Neural progenitor cell (in vitro differentiated cells): Measurements from ENCODE around the gene LEKR1. TPM values are rescaled to one million over a fixed set of nuclear protein-coding genes. Genes with fewer than 3 reads are reported as not detected.
A peak's percentile ranks its signal among the peaks of the same experiment; 100 is the strongest.

Experiments used
- DNase-seq: peaks from one replicate; pipeline ENCODE4 v3.0.0-alpha.2; 2016; ENCODE audit warnings: low spot score
- H2AFZ ChIP-seq: fragments of 200-600 bp; sonication (generic); replicated peaks from 2 replicates; pipeline ENCODE4 v1.6.1; 2016; ENCODE audit warnings: antibody characterized with exemption
- H3F3A ChIP-seq: fragments of 200-600 bp; sonication (generic); 2 replicates; pipeline ENCODE4 v1.6.1; 2016; ENCODE audit warnings: antibody characterized with exemption, low read depth
- H3K27ac ChIP-seq: fragments of 200-600 bp; sonication (generic); 2 replicates; pipeline ENCODE4 v1.5.1; 2016; ENCODE audit warnings: mild to moderate bottlenecking
- H3K27me3 ChIP-seq: fragments of 200-600 bp; sonication (generic); 2 replicates; pipeline ENCODE4 v1.6.1; 2016; ENCODE audit warnings: mild to moderate bottlenecking, moderate library complexity
- H3K36me3 ChIP-seq: fragments of 200-600 bp; sonication (generic); 2 replicates; pipeline ENCODE4 v1.5.1; 2016
- H3K4me1 ChIP-seq: fragments of 200-600 bp; sonication (generic); 2 replicates; pipeline ENCODE4 v1.6.1; 2016; ENCODE audit warnings: mixed run types
- H3K4me2 ChIP-seq: fragments of 200-600 bp; sonication (generic); 2 replicates; pipeline ENCODE4 v1.6.1; 2016
- H3K4me3 ChIP-seq: fragments of 200-600 bp; sonication (generic); 2 replicates; pipeline ENCODE4 v1.5.1; 2016
- H3K79me2 ChIP-seq: fragments of 200-600 bp; sonication (generic); 2 replicates; pipeline ENCODE4 v1.6.1; 2016; ENCODE audit warnings: low read depth
- H3K9ac ChIP-seq: fragments of 200-600 bp; sonication (generic); 2 replicates; pipeline ENCODE4 v1.6.1; 2016
- H3K9me3 ChIP-seq: fragments of 200-600 bp; sonication (generic); 2 replicates; pipeline ENCODE4 v1.5.1; 2016; ENCODE audit warnings: low read depth
- H4K20me1 ChIP-seq: fragments of 200-600 bp; sonication (generic); 2 replicates; pipeline ENCODE4 v1.6.1; 2016; ENCODE audit warnings: low read depth
- H3K27ac Mint-ChIP-seq: 3 replicates; pipeline ENCODE4 v1.8.0; 2021; ENCODE audit warnings: mixed read lengths
- H3K27me3 Mint-ChIP-seq: 2 replicates; pipeline ENCODE4 v1.8.0; 2022; ENCODE audit warnings: low read depth, mild to moderate bottlenecking, inconsistent platforms, moderate library complexity, mixed read lengths; ENCODE audit not compliant: insufficient read depth
- H3K36me3 Mint-ChIP-seq: 3 replicates; pipeline ENCODE4 v1.8.0; 2021; ENCODE audit warnings: mixed read lengths
- H3K4me1 Mint-ChIP-seq: 3 replicates; pipeline ENCODE4 v1.8.0; 2021; ENCODE audit warnings: mixed read lengths
- H3K4me3 Mint-ChIP-seq: 3 replicates; pipeline ENCODE4 v1.8.0; 2021; ENCODE audit warnings: mild to moderate bottlenecking, moderate library complexity, mixed read lengths
- H3K9me3 Mint-ChIP-seq: 3 replicates; pipeline ENCODE4 v1.8.0; 2020; ENCODE audit warnings: mixed read lengths
- EZH2 ChIP-seq: fragments of 200-600 bp; sonication (generic); IDR thresholded peaks from 2 replicates; pipeline ENCODE4 v1.6.1; 2017; ENCODE audit warnings: antibody characterized with exemption, mild to moderate bottlenecking, moderate library complexity
- EZH2phosphoT487 ChIP-seq: fragments of 200-600 bp; sonication (generic); IDR thresholded peaks from 2 replicates; pipeline ENCODE4 v1.6.1; 2017; ENCODE audit warnings: antibody characterized with exemption
- total RNA-seq: library from RNA; depleted of rRNA; stranded (reverse); fragments of >200 nt; gene quantifications from 2 replicates; pipeline ENCODE4 v1.2.3, GENCODE V29; 2015; ENCODE audit warnings: low replicate concordance
- TF ChIP-seq, protein P1 (sequence below): fragments of 200-600 bp; sonication (generic); IDR thresholded peaks from 2 replicates; pipeline ENCODE4 v1.5.1; 2017; ENCODE audit warnings: antibody characterized with exemption, mild to moderate bottlenecking

Gene LEKR1
- total RNA-seq, 1 donor from 2014 or later, result 1.9 TPM

DNA sequence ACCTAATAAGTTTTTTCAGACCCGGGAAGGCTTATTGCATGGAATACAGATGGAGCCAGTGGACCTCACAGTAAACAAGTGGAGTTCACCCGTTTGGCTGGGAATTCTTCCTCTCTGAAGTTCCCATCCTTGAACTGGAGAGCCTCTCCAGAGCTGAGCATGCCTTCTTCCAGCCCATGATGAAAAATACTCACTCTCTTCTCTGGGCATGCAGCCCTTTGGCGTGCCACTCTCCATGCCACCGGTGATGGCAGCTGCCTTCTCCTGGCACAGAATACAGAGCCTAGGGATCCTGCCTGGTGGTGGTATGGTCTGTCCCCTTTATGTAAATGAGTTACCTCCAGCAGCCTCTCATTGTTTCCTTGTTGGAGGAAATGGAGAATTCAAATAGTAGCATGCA, 150.8 kb downstream of the LEKR1 start:
- Histone ChIP-seq H2AFZ (no peak overlapping the region), H3K4me1 (peaks cover 24% of the 10 kb centered on the region), H3F3A (peaks cover 7% of the 10 kb centered on the region), H4K20me1 (no peaks in the 10 kb centered on the region), H3K27ac (no peak overlapping the region), H3K79me2 (no peaks in the 10 kb centered on the region), H3K36me3 (no peaks in the 10 kb centered on the region), H3K9ac (no peak overlapping the region), H3K4me3 (no peak overlapping the region), H3K4me2 (no peak overlapping the region), H3K27me3 (no peaks in the 10 kb centered on the region), H3K9me3 (no peaks in the 10 kb centered on the region)
- DNase-seq, result no peak
- Mint-ChIP-seq H3K4me3 (no peak overlapping the region), H3K27ac (no peak overlapping the region), H3K4me1 (peaks cover 19% of the 10 kb centered on the region), H3K27me3 (no peaks in the 10 kb centered on the region), H3K36me3 (no peaks in the 10 kb centered on the region), H3K9me3 (no peaks in the 10 kb centered on the region)
- TF ChIP-seq, protein P1, sequence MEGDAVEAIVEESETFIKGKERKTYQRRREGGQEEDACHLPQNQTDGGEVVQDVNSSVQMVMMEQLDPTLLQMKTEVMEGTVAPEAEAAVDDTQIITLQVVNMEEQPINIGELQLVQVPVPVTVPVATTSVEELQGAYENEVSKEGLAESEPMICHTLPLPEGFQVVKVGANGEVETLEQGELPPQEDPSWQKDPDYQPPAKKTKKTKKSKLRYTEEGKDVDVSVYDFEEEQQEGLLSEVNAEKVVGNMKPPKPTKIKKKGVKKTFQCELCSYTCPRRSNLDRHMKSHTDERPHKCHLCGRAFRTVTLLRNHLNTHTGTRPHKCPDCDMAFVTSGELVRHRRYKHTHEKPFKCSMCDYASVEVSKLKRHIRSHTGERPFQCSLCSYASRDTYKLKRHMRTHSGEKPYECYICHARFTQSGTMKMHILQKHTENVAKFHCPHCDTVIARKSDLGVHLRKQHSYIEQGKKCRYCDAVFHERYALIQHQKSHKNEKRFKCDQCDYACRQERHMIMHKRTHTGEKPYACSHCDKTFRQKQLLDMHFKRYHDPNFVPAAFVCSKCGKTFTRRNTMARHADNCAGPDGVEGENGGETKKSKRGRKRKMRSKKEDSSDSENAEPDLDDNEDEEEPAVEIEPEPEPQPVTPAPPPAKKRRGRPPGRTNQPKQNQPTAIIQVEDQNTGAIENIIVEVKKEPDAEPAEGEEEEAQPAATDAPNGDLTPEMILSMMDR, result no peak
- no peak for TF ChIP-seq EZH2
- no peak for TF ChIP-seq EZH2phosphoT487

- no peak overlapping the region for H3K4me2 ChIP-seq
- TF ChIP-seq EZH2, result no peak
- no peak for TF ChIP-seq EZH2phosphoT487
- TF ChIP-seq, protein P1, result no peak
Observed at GRCh38 chr3:156978481-156978961, 152.4 kb downstream of the LEKR1 start.

DNA sequence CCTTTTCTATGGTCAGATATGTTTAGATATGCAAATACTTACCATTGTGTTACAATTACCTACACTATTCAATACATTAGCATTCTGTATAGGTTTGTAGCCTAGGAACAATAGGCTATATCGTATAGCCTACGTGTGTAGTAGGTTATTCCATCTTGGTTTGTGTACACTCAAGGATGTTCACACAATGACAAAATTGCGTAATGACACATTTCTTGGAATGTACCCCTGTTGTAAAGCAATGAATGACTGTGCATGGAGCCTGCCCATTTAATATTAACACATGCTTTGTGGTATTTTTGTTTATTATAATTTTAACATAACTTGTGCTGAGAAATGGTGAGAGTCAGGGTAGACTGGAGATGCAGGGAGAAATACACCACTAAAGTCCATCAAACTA, 154.9 kb downstream of the LEKR1 start:
- Mint-ChIP-seq H3K27me3 (no peaks in the 10 kb centered on the region), H3K4me1 (peaks cover 5% of the 10 kb centered on the region), H3K27ac (no peak overlapping the region), H3K36me3 (no peaks in the 10 kb centered on the region), H3K4me3 (no peak overlapping the region), H3K9me3 (no peaks in the 10 kb centered on the region)
- Histone ChIP-seq H3K27me3 (no peaks in the 10 kb centered on the region), H3K9ac (no peak overlapping the region), H4K20me1 (no peaks in the 10 kb centered on the region), H3K9me3 (no peaks in the 10 kb centered on the region), H3K27ac (no peak overlapping the region), H3K79me2 (no peaks in the 10 kb centered on the region), H3K4me1 (peaks cover 6% of the 10 kb centered on the region), H2AFZ (no peak overlapping the region), H3F3A (peaks cover 2% of the 10 kb centered on the region), H3K4me2 (no peak overlapping the region), H3K36me3 (no peaks in the 10 kb centered on the region), H3K4me3 (no peak overlapping the region)
- DNase-seq, result no peak
- no peak for TF ChIP-seq EZH2phosphoT487
- TF ChIP-seq EZH2, result no peak
- TF ChIP-seq, protein P1, result no peak

More at GRCh38 chr3:156978481-156978961, 152.4 kb downstream of the LEKR1 start:
- H3K27me3 Mint-ChIP-seq, result no peaks in the 10 kb centered on the region
- H3K4me1 ChIP-seq, result peaks cover 24% of the 10 kb centered on the region
- peaks cover 19% of the 10 kb centered on the region for H3K4me1 Mint-ChIP-seq
- H3K79me2 ChIP-seq, result no peaks in the 10 kb centered on the region
- peaks cover 7% of the 10 kb centered on the region for H3F3A ChIP-seq
- H3K27ac ChIP-seq, result no peak overlapping the region
- no peaks in the 10 kb centered on the region for H3K36me3 ChIP-seq
- no peaks in the 10 kb centered on the region for H4K20me1 ChIP-seq
- H3K36me3 Mint-ChIP-seq, result no peaks in the 10 kb centered on the region
- no peaks in the 10 kb centered on the region for H3K9me3 Mint-ChIP-seq
- no peak overlapping the region for H3K27ac Mint-ChIP-seq
- no peak overlapping the region for H3K9ac ChIP-seq
- no peaks in the 10 kb centered on the region for H3K9me3 ChIP-seq
- H2AFZ ChIP-seq, result peak overlapping the region; percentile 32
- DNase-seq, result no peak
- H3K27me3 ChIP-seq, result no peaks in the 10 kb centered on the region
- no peak overlapping the region for H3K4me3 Mint-ChIP-seq
- no peak overlapping the region for H3K4me3 ChIP-seq
